HepG2 (cell line): Measurements from ENCODE around the gene MFNG. TPM values are rescaled to one million over a fixed set of nuclear protein-coding genes. Genes with fewer than 3 reads are reported as not detected.

Source experiments
- ARNTL ChIP-seq: sonication (generic); formaldehyde crosslinking; IDR thresholded peaks from 2 replicates; pipeline ENCODE4 v1.4.0; 2020; ENCODE audit warnings: mild to moderate bottlenecking, missing genetic modification reagents
- CENPT ChIP-seq: sonication (generic); formaldehyde crosslinking; IDR thresholded peaks from 2 replicates; pipeline ENCODE4 v1.8.0; 2022; ENCODE audit warnings: low read depth, mild to moderate bottlenecking, moderate library complexity, missing genetic modification reagents
- JUNB ChIP-seq: sonication (generic); formaldehyde crosslinking; IDR thresholded peaks from 2 replicates; pipeline ENCODE4 v1.8.0; 2022; ENCODE audit warnings: missing genetic modification reagents, mild to moderate bottlenecking, borderline replicate concordance
- KAT8 ChIP-seq: IDR thresholded peaks from 2 replicates; pipeline ENCODE4 v1.6.1; 2016; ENCODE audit warnings: missing genetic modification reagents, missing compliant biosample characterization
- MEF2D ChIP-seq: sonication (generic); formaldehyde crosslinking; IDR thresholded peaks from 2 replicates; pipeline ENCODE4 v1.5.1; 2020; ENCODE audit warnings: mild to moderate bottlenecking, missing genetic modification reagents
- POLR2AphosphoS5 ChIP-seq: IDR thresholded peaks from 2 replicates; pipeline ENCODE4 v1.6.1; 2012; ENCODE audit warnings: low read depth, low read length
- SCMH1 ChIP-seq: sonication (generic); formaldehyde crosslinking; IDR thresholded peaks from 2 replicates; pipeline ENCODE4 v1.9.0; 2021; ENCODE audit warnings: missing genetic modification reagents, mild to moderate bottlenecking, borderline replicate concordance
- TARDBP ChIP-seq: sonication (generic); formaldehyde crosslinking; IDR thresholded peaks from 2 replicates; pipeline ENCODE4 v1.8.0; 2022; ENCODE audit warnings: mild to moderate bottlenecking, missing genetic modification reagents
- TP53 ChIP-seq: sonication (generic); formaldehyde crosslinking; conservative IDR thresholded peaks from 2 replicates; pipeline ENCODE4 v1.4.0; 2020; ENCODE audit warnings: missing genetic modification reagents
- TRIM24 ChIP-seq: sonication (generic); formaldehyde crosslinking; IDR thresholded peaks from 2 replicates; pipeline ENCODE4 v1.8.0; 2022; ENCODE audit warnings: mild to moderate bottlenecking, missing genetic modification reagents
- ZNF225 ChIP-seq: sonication (generic); formaldehyde crosslinking; IDR thresholded peaks from 2 replicates; pipeline ENCODE4 v1.4.0; 2020; ENCODE audit warnings: mild to moderate bottlenecking, missing genetic modification reagents
- ZNF256 ChIP-seq: sonication (generic); formaldehyde crosslinking; conservative IDR thresholded peaks from 2 replicates; pipeline ENCODE4 v1.4.0; 2020; ENCODE audit warnings: missing genetic modification reagents
- ZNF280D ChIP-seq: sonication (generic); formaldehyde crosslinking; IDR thresholded peaks from 2 replicates; pipeline ENCODE4 v1.5.1; 2020; ENCODE audit warnings: mild to moderate bottlenecking, missing genetic modification reagents
- ZNF329 ChIP-seq: sonication (generic); formaldehyde crosslinking; IDR thresholded peaks from 2 replicates; pipeline ENCODE4 v1.9.0; 2021; ENCODE audit warnings: low read depth, mild to moderate bottlenecking, missing genetic modification reagents
- ZNF468 ChIP-seq: sonication (generic); formaldehyde crosslinking; IDR thresholded peaks from 2 replicates; pipeline ENCODE4 v1.8.0; 2022; ENCODE audit warnings: mild to moderate bottlenecking, moderate library complexity, missing genetic modification reagents
- ZNF615 ChIP-seq: sonication (generic); formaldehyde crosslinking; IDR thresholded peaks from 2 replicates; pipeline ENCODE4 v1.5.0; 2020; ENCODE audit warnings: mild to moderate bottlenecking, missing genetic modification reagents, borderline replicate concordance
- ZNF740 ChIP-seq: sonication (generic); formaldehyde crosslinking; IDR thresholded peaks from 2 replicates; pipeline ENCODE4 v1.4.0; 2020; ENCODE audit warnings: missing genetic modification reagents
- ZNF792 ChIP-seq: IDR thresholded peaks from 2 replicates; pipeline ENCODE4 v1.6.1; 2016
- polyA plus RNA-seq, 8 experiments: library from polyadenylated mRNA; depleted of rRNA in 3 of 8; stranded (reverse) in 7 of 8; unstranded in 1 of 8; fragments of >200 nt; fragmentation: Illumina TruSeq in 4 of 8; extraction: Trizol in 4 of 8; gene quantifications; 2 replicates each; pipeline versions ENCODE4 v1.2.1 to v1.2.3, GENCODE V29; 2011 to 2016; ENCODE audit warnings: low read depth in 4 of 8, missing spikeins in 1 of 8, mixed read lengths in 1 of 8; ENCODE audit not compliant: insufficient read depth in 1 of 8
- total RNA-seq, 5 experiments: library from RNA; depleted of rRNA; stranded (reverse); fragments of >200 nt; fragmentation: Illumina TruSeq; extraction: Trizol; gene quantifications; 2 replicates each; pipeline ENCODE4 v1.2.3, GENCODE V29; 2016; ENCODE audit warnings: low read depth in 1 of 5
- TF ChIP-seq, protein P1 (sequence below): sonication (generic); formaldehyde crosslinking; IDR thresholded peaks from 2 replicates; pipeline ENCODE4 v1.4.0; 2020; ENCODE audit warnings: mild to moderate bottlenecking, missing genetic modification reagents
- TF ChIP-seq, protein P2 (sequence below): sonication (generic); formaldehyde crosslinking; IDR thresholded peaks from 2 replicates; pipeline ENCODE4 v1.5.0; 2020; ENCODE audit warnings: missing genetic modification reagents

Gene MFNG
- total and polyA plus RNA-seq, 2 of the 13 experiments (the other 11 are each of a cell fraction or from before 2014, with no cell fraction given), result 1.0 to 11.7 TPM

- TF ChIP-seq, protein P1, sequence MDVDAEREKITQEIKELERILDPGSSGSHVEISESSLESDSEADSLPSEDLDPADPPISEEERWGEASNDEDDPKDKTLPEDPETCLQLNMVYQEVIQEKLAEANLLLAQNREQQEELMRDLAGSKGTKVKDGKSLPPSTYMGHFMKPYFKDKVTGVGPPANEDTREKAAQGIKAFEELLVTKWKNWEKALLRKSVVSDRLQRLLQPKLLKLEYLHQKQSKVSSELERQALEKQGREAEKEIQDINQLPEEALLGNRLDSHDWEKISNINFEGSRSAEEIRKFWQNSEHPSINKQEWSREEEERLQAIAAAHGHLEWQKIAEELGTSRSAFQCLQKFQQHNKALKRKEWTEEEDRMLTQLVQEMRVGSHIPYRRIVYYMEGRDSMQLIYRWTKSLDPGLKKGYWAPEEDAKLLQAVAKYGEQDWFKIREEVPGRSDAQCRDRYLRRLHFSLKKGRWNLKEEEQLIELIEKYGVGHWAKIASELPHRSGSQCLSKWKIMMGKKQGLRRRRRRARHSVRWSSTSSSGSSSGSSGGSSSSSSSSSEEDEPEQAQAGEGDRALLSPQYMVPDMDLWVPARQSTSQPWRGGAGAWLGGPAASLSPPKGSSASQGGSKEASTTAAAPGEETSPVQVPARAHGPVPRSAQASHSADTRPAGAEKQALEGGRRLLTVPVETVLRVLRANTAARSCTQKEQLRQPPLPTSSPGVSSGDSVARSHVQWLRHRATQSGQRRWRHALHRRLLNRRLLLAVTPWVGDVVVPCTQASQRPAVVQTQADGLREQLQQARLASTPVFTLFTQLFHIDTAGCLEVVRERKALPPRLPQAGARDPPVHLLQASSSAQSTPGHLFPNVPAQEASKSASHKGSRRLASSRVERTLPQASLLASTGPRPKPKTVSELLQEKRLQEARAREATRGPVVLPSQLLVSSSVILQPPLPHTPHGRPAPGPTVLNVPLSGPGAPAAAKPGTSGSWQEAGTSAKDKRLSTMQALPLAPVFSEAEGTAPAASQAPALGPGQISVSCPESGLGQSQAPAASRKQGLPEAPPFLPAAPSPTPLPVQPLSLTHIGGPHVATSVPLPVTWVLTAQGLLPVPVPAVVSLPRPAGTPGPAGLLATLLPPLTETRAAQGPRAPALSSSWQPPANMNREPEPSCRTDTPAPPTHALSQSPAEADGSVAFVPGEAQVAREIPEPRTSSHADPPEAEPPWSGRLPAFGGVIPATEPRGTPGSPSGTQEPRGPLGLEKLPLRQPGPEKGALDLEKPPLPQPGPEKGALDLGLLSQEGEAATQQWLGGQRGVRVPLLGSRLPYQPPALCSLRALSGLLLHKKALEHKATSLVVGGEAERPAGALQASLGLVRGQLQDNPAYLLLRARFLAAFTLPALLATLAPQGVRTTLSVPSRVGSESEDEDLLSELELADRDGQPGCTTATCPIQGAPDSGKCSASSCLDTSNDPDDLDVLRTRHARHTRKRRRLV (CRISPR knock-in tag), result no peak
- TF ChIP-seq ZNF225, result 0 out of 2 replicates have a peak, but pooled peaks have one; percentile 15
- TF ChIP-seq TRIM24 (CRISPR knock-in tag), result no peak
- TF ChIP-seq, protein P2, sequence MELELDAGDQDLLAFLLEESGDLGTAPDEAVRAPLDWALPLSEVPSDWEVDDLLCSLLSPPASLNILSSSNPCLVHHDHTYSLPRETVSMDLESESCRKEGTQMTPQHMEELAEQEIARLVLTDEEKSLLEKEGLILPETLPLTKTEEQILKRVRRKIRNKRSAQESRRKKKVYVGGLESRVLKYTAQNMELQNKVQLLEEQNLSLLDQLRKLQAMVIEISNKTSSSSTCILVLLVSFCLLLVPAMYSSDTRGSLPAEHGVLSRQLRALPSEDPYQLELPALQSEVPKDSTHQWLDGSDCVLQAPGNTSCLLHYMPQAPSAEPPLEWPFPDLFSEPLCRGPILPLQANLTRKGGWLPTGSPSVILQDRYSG, result no peak
- TF ChIP-seq TP53 (CRISPR knock-in tag), result no peak
- TF ChIP-seq MEF2D (CRISPR knock-in tag), result peak; percentile 73
- TF ChIP-seq TARDBP (CRISPR knock-in tag), result peak; percentile 63; the same call in 1 of the 2 replicates
- no peak for TF ChIP-seq ZNF740
- no peak for TF ChIP-seq JUNB (CRISPR knock-in tag)
- TF ChIP-seq ZNF792 (CRISPR knock-in tag), result no peak
- TF ChIP-seq ZNF280D, result no peak
- TF ChIP-seq ZNF329, result no peak
- peak; percentile 55; the same call in 1 of the 2 replicates for TF ChIP-seq ZNF468 (CRISPR knock-in tag)
- no peak for TF ChIP-seq ARNTL (CRISPR knock-in tag)
- TF ChIP-seq SCMH1 (CRISPR knock-in tag), result no peak
- no peak for TF ChIP-seq CENPT
- no peak for TF ChIP-seq POLR2AphosphoS5
- no peak for TF ChIP-seq ZNF615
- TF ChIP-seq KAT8, result 0 out of 2 replicates have a peak, but pooled peaks have one; percentile 36
- TF ChIP-seq ZNF256 (CRISPR knock-in tag), result no peak
Measured at GRCh38 chr22:37488337-37489135, 2.4 kb upstream of the MFNG start (continued).
